HepG2 (cell line): ENCODE results near the gene TJP3. TPM values are rescaled to one million over a fixed set of nuclear protein-coding genes. Genes with fewer than 3 reads are reported as not detected.
A peak's percentile ranks its signal among the peaks of the same experiment; 100 is the strongest.

ENCODE experiments used
- CHD4 ChIP-seq: fragments of 200-600 bp; sonication (generic); IDR thresholded peaks from 2 replicates; pipeline ENCODE4 v1.7.0; 2017; ENCODE audit warnings: mild to moderate bottlenecking, low read length, borderline replicate concordance
- IRF1 ChIP-seq: sonication (generic); formaldehyde crosslinking; IDR thresholded peaks from 2 replicates; pipeline ENCODE4 v1.4.0; 2020; ENCODE audit warnings: low read depth, mild to moderate bottlenecking, missing genetic modification reagents
- ISL2 ChIP-seq: sonication (generic); formaldehyde crosslinking; IDR thresholded peaks from 2 replicates; pipeline ENCODE4 v1.5.0; 2020; ENCODE audit warnings: missing genetic modification reagents
- MEIS1 ChIP-seq: sonication (generic); formaldehyde crosslinking; IDR thresholded peaks from 2 replicates; pipeline ENCODE4 v1.9.0; 2021; ENCODE audit warnings: mild to moderate bottlenecking, missing genetic modification reagents, moderate library complexity, borderline replicate concordance
- NR3C1 ChIP-seq: sonication (generic); formaldehyde crosslinking; IDR thresholded peaks from 2 replicates; pipeline ENCODE4 v1.4.0; 2020; ENCODE audit warnings: missing genetic modification reagents
- RFXAP ChIP-seq: sonication (generic); formaldehyde crosslinking; IDR thresholded peaks from 2 replicates; pipeline ENCODE4 v1.4.0; 2020; ENCODE audit warnings: missing genetic modification reagents, borderline replicate concordance
- SETDB1 ChIP-seq: sonication (generic); formaldehyde crosslinking; IDR thresholded peaks from 2 replicates; pipeline ENCODE4 v1.5.1; 2020; ENCODE audit warnings: missing genetic modification reagents, mild to moderate bottlenecking, borderline replicate concordance
- SRF ChIP-seq: IDR thresholded peaks from 2 replicates; pipeline ENCODE4 v1.6.1; 2011; ENCODE audit warnings: mild to moderate bottlenecking, low read depth, low read length, moderate library complexity
- TAF1 ChIP-seq: sonication (generic); formaldehyde crosslinking; IDR thresholded peaks from 2 replicates; pipeline ENCODE4 v1.4.0; 2020; ENCODE audit warnings: missing genetic modification reagents
- TAF15 ChIP-seq: fragments of 200-400 bp; formaldehyde crosslinking; IDR thresholded peaks from one replicate; pipeline ENCODE4 v1.6.1; 2018; ENCODE audit warnings: mild to moderate bottlenecking, low read depth, low read length; ENCODE audit not compliant: poor library complexity, severe bottlenecking
- ZFP90 ChIP-seq: sonication (generic); formaldehyde crosslinking; IDR thresholded peaks from 2 replicates; pipeline ENCODE4 v1.8.0; 2022; ENCODE audit warnings: missing genetic modification reagents, mild to moderate bottlenecking, inconsistent platforms, borderline replicate concordance
- ZFY ChIP-seq: sonication (generic); formaldehyde crosslinking; IDR thresholded peaks from 2 replicates; pipeline ENCODE4 v1.4.0; 2020; ENCODE audit warnings: missing genetic modification reagents
- ZNF251 ChIP-seq: sonication (generic); formaldehyde crosslinking; IDR thresholded peaks from 2 replicates; pipeline ENCODE4 v1.9.0; 2021; ENCODE audit warnings: mild to moderate bottlenecking, missing genetic modification reagents
- ZNF331 ChIP-seq: sonication (generic); formaldehyde crosslinking; IDR thresholded peaks from 2 replicates; pipeline ENCODE4 v1.4.0; 2020; ENCODE audit warnings: missing genetic modification reagents
- ZNF572 ChIP-seq: sonication (generic); formaldehyde crosslinking; IDR thresholded peaks from 2 replicates; pipeline ENCODE4 v1.5.1; 2020; ENCODE audit warnings: mild to moderate bottlenecking, missing genetic modification reagents
- ZNF709 ChIP-seq: sonication (generic); formaldehyde crosslinking; IDR thresholded peaks from 2 replicates; pipeline ENCODE4 v1.5.0; 2020; ENCODE audit warnings: mild to moderate bottlenecking, missing genetic modification reagents
- ZNF780A ChIP-seq: sonication (generic); formaldehyde crosslinking; IDR thresholded peaks from 2 replicates; pipeline ENCODE4 v1.8.0; 2022; ENCODE audit warnings: mild to moderate bottlenecking, missing genetic modification reagents, moderate library complexity
- polyA plus RNA-seq, 8 experiments: library from polyadenylated mRNA; depleted of rRNA in 3 of 8; stranded (reverse) in 7 of 8; unstranded in 1 of 8; fragments of >200 nt; fragmentation: Illumina TruSeq in 4 of 8; extraction: Trizol in 4 of 8; gene quantifications; 2 replicates each; pipeline versions ENCODE4 v1.2.1 to v1.2.3, GENCODE V29; 2011 to 2016; ENCODE audit warnings: low read depth in 4 of 8, missing spikeins in 1 of 8, mixed read lengths in 1 of 8; ENCODE audit not compliant: insufficient read depth in 1 of 8
- total RNA-seq, 5 experiments: library from RNA; depleted of rRNA; stranded (reverse); fragments of >200 nt; fragmentation: Illumina TruSeq; extraction: Trizol; gene quantifications; 2 replicates each; pipeline ENCODE4 v1.2.3, GENCODE V29; 2016; ENCODE audit warnings: low read depth in 1 of 5
- TF ChIP-seq, protein P1 (sequence below): sonication (generic); formaldehyde crosslinking; IDR thresholded peaks from 2 replicates; pipeline ENCODE4 v1.4.0; 2020; ENCODE audit warnings: missing genetic modification reagents, borderline replicate concordance
- TF ChIP-seq, protein P2 (sequence below): sonication (generic); formaldehyde crosslinking; IDR thresholded peaks from 2 replicates; pipeline ENCODE4 v1.4.0; 2020; ENCODE audit warnings: missing genetic modification reagents, borderline replicate concordance
- TF ChIP-seq, protein P3 (sequence below): sonication (generic); formaldehyde crosslinking; IDR thresholded peaks from 2 replicates; pipeline ENCODE4 v1.5.0; 2020; ENCODE audit warnings: missing genetic modification reagents, mild to moderate bottlenecking, borderline replicate concordance

TJP3 gene
- total and polyA plus RNA-seq, 2 of the 13 experiments (the other 11 are each of a cell fraction or from before 2014, with no cell fraction given) = 2.3 to 21.5 TPM

- TF ChIP-seq TAF1 (CRISPR knock-in tag) = peak; percentile 81; the same call in 1 of the 2 replicates
- peak; percentile 81 for TF ChIP-seq ZFY
- TF ChIP-seq, protein P1, sequence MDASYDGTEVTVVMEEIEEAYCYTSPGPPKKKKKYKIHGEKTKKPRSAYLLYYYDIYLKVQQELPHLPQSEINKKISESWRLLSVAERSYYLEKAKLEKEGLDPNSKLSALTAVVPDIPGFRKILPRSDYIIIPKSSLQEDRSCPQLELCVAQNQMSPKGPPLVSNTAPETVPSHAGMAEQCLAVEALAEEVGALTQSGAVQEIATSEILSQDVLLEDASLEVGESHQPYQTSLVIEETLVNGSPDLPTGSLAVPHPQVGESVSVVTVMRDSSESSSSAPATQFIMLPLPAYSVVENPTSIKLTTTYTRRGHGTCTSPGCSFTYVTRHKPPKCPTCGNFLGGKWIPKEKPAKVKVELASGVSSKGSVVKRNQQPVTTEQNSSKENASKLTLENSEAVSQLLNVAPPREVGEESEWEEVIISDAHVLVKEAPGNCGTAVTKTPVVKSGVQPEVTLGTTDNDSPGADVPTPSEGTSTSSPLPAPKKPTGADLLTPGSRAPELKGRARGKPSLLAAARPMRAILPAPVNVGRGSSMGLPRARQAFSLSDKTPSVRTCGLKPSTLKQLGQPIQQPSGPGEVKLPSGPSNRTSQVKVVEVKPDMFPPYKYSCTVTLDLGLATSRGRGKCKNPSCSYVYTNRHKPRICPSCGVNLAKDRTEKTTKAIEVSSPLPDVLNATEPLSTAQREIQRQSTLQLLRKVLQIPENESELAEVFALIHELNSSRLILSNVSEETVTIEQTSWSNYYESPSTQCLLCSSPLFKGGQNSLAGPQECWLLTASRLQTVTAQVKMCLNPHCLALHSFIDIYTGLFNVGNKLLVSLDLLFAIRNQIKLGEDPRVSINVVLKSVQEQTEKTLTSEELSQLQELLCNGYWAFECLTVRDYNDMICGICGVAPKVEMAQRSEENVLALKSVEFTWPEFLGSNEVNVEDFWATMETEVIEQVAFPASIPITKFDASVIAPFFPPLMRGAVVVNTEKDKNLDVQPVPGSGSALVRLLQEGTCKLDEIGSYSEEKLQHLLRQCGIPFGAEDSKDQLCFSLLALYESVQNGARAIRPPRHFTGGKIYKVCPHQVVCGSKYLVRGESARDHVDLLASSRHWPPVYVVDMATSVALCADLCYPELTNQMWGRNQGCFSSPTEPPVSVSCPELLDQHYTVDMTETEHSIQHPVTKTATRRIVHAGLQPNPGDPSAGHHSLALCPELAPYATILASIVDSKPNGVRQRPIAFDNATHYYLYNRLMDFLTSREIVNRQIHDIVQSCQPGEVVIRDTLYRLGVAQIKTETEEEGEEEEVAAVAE (CRISPR knock-in tag) = peak; percentile 84; the same call in 1 of the 2 replicates
- TF ChIP-seq SRF = no peak
- TF ChIP-seq TAF15 = peak; percentile 81
- peak; percentile 30; the same call in 1 of the 2 replicates for TF ChIP-seq MEIS1
- peak; percentile 93 for TF ChIP-seq ZNF572 (CRISPR knock-in tag)
- TF ChIP-seq, protein P2, sequence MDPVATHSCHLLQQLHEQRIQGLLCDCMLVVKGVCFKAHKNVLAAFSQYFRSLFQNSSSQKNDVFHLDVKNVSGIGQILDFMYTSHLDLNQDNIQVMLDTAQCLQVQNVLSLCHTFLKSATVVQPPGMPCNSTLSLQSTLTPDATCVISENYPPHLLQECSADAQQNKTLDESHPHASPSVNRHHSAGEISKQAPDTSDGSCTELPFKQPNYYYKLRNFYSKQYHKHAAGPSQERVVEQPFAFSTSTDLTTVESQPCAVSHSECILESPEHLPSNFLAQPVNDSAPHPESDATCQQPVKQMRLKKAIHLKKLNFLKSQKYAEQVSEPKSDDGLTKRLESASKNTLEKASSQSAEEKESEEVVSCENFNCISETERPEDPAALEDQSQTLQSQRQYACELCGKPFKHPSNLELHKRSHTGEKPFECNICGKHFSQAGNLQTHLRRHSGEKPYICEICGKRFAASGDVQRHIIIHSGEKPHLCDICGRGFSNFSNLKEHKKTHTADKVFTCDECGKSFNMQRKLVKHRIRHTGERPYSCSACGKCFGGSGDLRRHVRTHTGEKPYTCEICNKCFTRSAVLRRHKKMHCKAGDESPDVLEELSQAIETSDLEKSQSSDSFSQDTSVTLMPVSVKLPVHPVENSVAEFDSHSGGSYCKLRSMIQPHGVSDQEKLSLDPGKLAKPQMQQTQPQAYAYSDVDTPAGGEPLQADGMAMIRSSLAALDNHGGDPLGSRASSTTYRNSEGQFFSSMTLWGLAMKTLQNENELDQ = no peak; the same call in 1 of the 2 replicates
- peak; percentile 80; the same call in 1 of the 2 replicates for TF ChIP-seq ZNF331 (CRISPR knock-in tag)
- TF ChIP-seq, protein P3, sequence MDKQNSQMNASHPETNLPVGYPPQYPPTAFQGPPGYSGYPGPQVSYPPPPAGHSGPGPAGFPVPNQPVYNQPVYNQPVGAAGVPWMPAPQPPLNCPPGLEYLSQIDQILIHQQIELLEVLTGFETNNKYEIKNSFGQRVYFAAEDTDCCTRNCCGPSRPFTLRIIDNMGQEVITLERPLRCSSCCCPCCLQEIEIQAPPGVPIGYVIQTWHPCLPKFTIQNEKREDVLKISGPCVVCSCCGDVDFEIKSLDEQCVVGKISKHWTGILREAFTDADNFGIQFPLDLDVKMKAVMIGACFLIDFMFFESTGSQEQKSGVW (CRISPR knock-in tag) = no peak
- TF ChIP-seq ISL2 (CRISPR knock-in tag) = 0 out of 2 replicates have a peak, but pooled peaks have one; percentile 57
- no peak for TF ChIP-seq ZNF780A
- TF ChIP-seq ZNF251 = no peak
- TF ChIP-seq ZNF709 = 0 out of 2 replicates have a peak, but pooled peaks have one; percentile 59
- TF ChIP-seq NR3C1 (CRISPR knock-in tag) = no peak
- TF ChIP-seq RFXAP (CRISPR knock-in tag) = peak; percentile 79
- TF ChIP-seq ZFP90 (CRISPR knock-in tag) = peak; percentile 84
- TF ChIP-seq SETDB1 (CRISPR knock-in tag) = 0 out of 2 replicates have a peak, but pooled peaks have one; percentile 43
- TF ChIP-seq CHD4 = peak; percentile 93
- TF ChIP-seq IRF1 (CRISPR knock-in tag) = 0 out of 2 replicates have a peak, but pooled peaks have one; percentile 29
Observed at GRCh38 chr19:3761382-3762129, 53.4 kb downstream of the TJP3 start, which contains the start of gene APBA3 (continued).
